HG03175 (cell line): ENCODE data around the gene TAF10.
A peak's percentile ranks its signal among the peaks of the same experiment; 100 is the strongest.

Experiments used
- ATAC-seq: cut with Tn5 transposase; IDR thresholded peaks from one replicate; pipeline ENCODE4 v1.9.1; 2021; ENCODE audit warnings: mild to moderate bottlenecking, moderate library complexity; ENCODE audit not compliant: unreplicated experiment

Gene TAF10

GRCh38 chr11:6612213-6613041 lies at the start of gene TAF10:
TAF10 (minus strand) TSS chr11:6612216; CDS start chr11:6612189, 27 bp downstream.
- peak; percentile 92 for ATAC-seq

DNA sequence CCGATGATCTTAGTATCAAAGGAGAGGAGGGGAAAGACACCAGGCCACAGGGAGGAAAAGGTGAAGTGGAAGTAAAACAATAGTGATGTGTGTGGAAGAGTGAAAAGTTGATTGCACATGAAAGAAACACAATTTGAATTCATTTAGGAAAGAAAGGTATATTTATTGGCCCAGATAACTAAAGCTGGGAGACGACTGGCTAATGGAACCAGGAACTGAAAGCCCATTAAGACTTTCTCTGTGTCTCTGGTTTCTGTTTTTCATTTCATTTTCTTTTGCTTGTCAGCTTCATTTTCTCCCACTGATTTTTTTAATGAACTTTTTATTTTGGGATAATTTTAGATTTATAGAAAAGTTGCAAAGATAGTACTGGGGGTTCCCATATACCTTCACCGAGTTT lies 48.7 kb upstream of the TAF10 start:
- ATAC-seq, result no peak

GRCh38 chr11:6658647-6659046 lies 46.6 kb upstream of the TAF10 start:
- no peak for ATAC-seq

DNA sequence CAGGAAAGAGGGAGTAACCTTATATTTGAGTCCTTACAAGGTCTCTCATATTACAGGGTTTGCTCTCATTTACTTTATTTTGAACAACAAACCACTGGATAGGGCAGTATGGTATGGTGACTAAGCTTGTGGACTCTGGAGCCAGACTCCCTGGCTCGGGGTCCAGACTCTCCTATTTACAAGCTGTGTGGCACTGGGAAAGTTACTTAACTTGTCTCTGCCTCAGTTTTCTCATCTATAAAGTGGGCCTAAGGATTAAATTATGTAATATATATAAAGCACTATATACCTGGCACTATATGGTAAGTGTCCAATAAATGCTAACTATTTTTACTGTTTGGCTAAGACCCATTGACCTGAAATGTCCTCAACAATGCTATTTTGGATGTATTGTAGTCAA lies 45.3 kb upstream of the TAF10 start:
- ATAC-seq, result no peak

GRCh38 chr11:6656936-6657335 lies 44.9 kb upstream of the TAF10 start:
- no peak for ATAC-seq

- no peak for ATAC-seq
Observed at GRCh38 chr11:6656584-6656915, 44.5 kb upstream of the TAF10 start.

DNA sequence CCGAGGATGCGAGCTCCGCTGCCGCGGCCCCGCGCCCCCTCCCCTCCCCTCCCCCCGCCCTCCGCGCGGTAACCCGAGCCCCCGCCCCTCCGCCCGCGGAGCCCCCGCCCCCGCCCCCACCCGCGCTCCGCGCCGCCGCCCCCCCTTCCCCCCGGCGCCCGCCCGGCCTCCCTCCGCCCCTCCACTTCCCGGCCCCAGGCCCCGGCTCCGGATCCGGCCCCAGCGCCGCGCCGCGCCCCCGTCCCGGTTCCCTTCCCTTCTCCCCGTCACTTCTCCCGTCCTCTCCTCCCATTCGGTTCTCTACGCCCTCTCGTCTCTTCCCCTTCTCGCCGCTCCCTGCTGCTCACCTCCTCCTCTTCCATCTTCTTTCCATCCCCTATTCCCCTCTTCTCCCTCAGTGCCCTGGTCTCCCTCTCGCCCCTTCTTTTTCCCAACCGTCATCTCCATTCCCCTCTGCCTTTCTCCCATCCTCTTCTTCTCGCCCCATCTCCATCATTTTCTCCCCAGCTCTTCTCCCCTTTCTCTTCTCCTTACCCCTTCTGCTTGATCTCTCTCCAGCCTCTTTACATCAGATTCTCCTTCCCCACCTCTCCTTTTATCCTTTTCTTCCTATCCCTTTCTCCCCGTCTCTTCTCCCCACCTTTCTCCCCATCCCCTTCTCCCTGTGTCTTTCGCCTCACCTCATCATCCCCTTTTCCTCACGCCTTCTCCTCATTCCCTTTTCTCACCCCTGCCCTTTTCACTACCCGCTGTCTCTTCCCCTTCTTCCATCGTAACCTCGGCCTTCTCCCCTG lies 44.0 kb upstream of the TAF10 start, which contains the start of gene DCHS1:
Gene DCHS1 (minus strand): TSS at position 20 of the 794 bp plus-strand sequence. CDS start 14,196 bp downstream, outside the sequence.
- no peak for ATAC-seq

- no peak for ATAC-seq
Observed at GRCh38 chr11:6655020-6655789, 43.2 kb upstream of the TAF10 start.

- no peak for ATAC-seq
Observed at GRCh38 chr11:6654281-6655019, 42.4 kb upstream of the TAF10 start.

GRCh38 chr11:6653656-6654055 lies 41.6 kb upstream of the TAF10 start:
- ATAC-seq, result no peak

- ATAC-seq, result no peak
Observed at GRCh38 chr11:6653097-6653496, 41.1 kb upstream of the TAF10 start.

- ATAC-seq, result no peak
Observed at GRCh38 chr11:6652182-6652581, 40.2 kb upstream of the TAF10 start.

GRCh38 chr11:6650980-6651379 lies 39.0 kb upstream of the TAF10 start:
- no peak for ATAC-seq

GRCh38 chr11:6650104-6650503 lies 38.1 kb upstream of the TAF10 start:
- no peak for ATAC-seq

DNA sequence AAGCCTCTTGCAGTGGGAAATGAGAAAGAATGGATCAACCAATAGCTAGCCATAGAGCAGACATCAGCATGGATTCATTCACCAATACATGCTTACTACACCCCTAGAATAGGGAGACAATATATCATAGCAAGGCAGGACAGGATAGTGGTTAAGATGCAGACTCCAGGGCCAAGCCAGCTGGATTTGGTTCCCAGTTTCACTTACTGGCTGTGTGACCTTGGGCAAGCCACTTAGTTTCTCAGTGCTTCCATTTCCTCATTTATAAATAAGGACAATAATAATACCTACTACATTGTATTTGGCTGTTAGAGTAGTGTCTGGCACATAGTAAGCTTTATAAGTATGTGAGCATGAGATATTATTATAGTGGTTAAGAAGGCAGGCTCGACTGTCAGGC lies 36.5 kb upstream of the TAF10 start:
- no peak for ATAC-seq

DNA sequence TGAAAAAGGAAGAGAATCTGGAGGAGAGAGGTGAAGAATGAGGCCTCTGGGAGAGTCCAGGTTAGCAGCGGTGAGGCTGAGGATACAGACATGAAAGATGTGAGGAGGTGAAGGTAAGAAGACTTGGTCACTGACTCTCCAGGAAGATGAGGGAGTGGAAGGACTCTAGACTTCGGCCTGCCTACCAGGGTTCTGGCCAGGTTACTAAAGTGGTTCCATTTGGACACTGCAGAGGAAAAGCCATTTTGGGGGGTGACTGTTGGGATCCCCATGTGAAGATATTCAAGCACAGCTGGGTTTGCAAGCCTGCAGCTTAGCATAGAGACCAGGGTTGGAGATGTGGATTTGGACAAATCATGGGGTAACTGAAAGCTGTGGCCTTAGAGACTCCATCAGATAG lies 35.8 kb upstream of the TAF10 start:
- ATAC-seq, result no peak

- ATAC-seq, result peak; percentile 89
Observed at GRCh38 chr11:6646918-6647679, 35.1 kb upstream of the TAF10 start.

DNA sequence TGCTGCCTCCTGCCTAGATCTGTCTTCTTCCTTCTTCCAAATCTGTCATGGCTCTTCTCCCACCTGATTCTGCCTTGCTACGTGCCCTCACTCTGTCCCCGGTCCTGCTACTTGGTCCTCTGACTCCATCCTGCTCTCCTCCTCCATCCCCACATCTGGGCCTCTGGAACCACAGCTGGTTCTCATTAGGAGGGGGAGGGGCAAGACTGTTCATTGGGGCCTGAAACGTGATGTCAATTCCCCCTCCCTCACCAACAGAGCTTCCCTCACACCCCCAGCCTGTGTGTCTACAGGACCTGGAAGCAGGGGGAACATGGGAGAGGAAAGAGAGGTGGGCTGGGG lies 34.5 kb upstream of the TAF10 start:
- ATAC-seq, result peak; percentile 6

DNA sequence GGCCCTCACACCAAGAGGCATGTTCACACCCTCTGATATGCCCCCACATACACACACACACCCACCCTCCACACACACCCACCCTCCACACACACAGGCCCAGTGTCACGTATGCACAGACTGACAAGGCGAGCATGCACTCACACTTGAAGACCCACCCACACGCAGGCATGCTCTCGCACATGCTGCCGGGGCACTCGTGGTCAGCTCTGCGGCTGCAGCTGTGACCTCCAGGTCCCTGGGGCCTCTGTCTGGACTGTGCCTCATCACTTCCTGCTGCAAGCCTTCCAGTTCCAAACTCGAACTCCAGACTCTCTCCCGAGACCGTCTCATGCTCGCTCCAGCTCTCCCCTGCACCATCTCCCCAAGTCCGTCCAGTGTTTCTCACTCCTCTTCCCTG lies 34.1 kb upstream of the TAF10 start:
- no peak for ATAC-seq

- no peak for ATAC-seq
Observed at GRCh38 chr11:6642957-6643356, 30.9 kb upstream of the TAF10 start.
